HG02840 (cell line): ENCODE measurements around the gene EME1.
"Not testable (repeated sequence)": the region's sequence is repeated elsewhere in the genome, so short reads cannot be mapped to it uniquely, and the experiment has no call there.

Experiments used
- ATAC-seq: cut with Tn5 transposase; IDR thresholded peaks from one replicate; pipeline ENCODE4 v1.9.1; 2021; ENCODE audit warnings: mild to moderate bottlenecking, moderate library complexity, moderate number of reproducible peaks; ENCODE audit not compliant: unreplicated experiment, low FRiP score

EME1 gene

DNA sequence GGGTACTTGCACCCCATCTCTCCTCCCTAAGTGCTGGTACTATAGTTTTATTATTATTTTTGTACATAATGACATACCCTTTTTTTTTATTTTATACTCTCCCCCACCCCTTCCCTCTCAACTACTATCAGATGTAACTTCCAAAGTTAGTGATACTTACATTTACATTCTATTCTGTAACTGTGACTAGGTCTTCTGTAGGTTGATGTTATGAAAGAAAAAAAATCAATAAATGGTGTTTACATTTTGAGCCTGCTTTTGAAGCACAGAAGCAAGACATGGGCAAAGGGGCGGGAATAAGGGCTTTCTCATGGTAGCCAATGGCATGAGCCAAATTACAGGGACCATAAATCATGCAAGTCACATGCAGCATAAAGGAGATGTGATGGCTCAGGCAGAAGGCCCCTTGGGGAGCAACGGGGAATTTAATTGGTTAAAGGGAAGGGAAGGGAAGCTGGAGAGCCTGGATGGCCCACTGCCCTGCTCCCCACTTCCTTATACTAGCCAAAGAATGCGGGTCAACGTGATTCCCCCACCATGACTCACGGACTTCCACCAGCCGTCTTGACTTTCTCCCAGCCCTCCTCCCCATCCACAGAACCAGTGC is 50.6 kb downstream of the EME1 start:
- ATAC-seq = no peak

- no peak for ATAC-seq
These were observed 51.4 kb downstream of the EME1 start for GRCh38 chr17:50424246-50424995.

DNA sequence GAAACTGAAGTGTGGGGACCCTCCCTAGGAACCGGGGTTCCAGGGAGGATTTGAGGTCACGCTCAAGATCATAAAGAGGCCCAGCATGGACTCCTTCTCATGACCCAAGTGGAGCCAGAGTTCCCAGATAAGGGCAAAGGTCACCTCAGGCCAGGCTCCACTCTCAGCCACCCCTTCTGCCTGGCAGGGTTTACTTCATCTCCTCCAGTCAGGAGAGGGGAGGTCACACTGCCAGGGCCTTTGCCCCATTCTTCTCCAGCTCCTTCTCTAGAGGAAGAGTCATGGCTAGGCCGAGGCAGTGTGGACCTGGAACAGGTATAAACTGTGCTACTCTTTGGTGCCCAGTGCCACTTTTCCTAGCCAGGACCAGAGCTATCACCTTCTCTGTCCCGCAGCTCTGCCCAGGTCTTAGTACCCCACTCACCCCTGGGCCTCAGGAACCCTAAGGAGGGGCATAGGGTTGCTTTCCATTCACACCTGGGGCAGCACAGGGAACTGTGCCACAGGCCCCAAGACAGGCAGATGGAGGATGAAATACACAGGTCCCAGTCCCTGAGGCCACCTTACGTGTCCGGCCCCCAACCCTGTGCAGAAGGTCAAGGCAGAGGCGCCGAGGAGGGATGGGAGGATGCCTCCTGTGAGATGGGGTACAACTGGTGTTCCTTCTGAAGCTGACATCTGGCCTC is 52.1 kb downstream of the EME1 start:
- ATAC-seq = peak; percentile 8

GRCh38 chr17:50425682-50426471 is 52.8 kb downstream of the EME1 start, which contains the start of gene ACSF2:
Gene ACSF2, plus strand, starts transcription at chr17:50426218. Its CDS starts 44 bp downstream, at chr17:50426262.
- ATAC-seq = peak; percentile 52

- no peak for ATAC-seq
These were observed 53.4 kb downstream of the EME1 start for GRCh38 chr17:50426472-50426782.

DNA sequence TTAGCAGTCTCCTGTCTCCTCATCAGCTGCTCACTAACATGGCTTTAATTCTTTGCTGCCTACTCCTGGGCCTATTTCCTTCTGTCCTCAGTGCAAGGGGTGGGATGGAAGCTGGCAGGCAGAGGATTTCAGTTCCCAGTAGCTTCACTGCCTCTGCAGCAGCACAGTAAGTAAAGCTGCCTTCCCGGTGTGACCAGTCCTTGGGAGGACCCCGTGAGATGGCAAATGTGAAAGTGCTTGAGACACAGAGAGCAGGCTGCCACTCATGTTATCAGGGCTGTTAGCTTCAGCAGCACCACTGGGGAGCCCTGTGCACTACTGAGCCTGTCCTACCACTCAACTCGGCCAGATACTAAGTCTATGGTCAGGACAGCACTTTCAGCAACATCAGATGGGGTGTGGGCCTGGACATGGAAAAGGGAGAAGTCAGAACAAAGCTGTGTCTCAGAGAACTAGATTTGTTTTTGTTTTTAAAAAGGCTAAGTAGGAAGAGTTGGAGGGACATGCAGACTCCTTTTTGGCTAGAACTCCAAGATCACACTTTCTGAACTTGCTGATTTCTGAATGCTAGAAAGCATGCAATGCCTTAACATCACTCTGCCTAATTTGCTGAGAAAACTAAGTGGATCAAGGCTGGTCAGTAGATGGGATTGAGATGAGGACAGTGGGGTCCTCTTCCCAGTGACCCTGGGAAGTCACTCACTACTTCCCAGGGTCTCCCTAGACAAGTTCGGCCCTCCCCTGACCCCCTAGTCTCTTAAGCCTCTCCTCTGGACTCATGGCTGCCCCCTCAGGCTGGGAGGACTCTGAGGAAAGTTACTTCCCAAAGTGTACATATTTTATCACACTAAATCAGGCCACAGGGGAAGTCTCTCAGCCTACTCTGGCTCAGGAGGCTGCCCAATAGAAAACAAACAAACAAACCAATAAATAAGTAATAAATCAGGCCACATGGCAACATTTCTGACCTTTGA is 54.1 kb downstream of the EME1 start:
- no peak for ATAC-seq

GRCh38 chr17:50428126-50428525 is 55.1 kb downstream of the EME1 start:
- ATAC-seq = not testable (repeated sequence)

- ATAC-seq = no peak
These were observed 55.9 kb downstream of the EME1 start for GRCh38 chr17:50428831-50429424.

DNA sequence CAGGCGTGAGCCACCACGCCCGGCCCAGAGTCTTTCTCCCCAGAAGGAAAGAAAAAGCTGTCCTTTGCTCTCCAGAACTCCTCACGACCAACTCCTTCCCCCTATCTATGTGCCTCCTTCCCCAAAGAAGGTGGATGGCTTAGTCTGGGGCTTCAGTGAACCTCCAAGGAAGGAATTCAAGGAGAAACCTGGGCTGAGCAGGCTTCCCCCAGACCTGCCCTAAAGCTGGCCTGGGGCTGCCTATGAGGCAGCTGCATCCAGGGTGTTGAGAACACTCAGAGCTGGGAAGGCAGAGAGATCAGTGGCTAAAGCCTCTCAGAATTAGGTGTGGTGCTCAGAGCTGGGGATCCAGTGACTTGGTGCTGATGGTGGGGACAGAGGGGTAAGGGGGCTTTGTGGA is 56.8 kb downstream of the EME1 start:
- no peak for ATAC-seq
